ENCODE results near the gene FAM219B. TPM values are rescaled to one million over a fixed set of nuclear protein-coding genes. Genes with fewer than 3 reads are reported as not detected.
A peak's percentile ranks its signal among the peaks of the same experiment; 100 is the strongest.
"Not testable (repeated sequence)": the region's sequence is repeated elsewhere in the genome, so short reads cannot be mapped to it uniquely, and the experiment has no call there.

FAM219B gene
- polyA plus RNA-seq, 1 experiment: 38.2 TPM

DNA sequence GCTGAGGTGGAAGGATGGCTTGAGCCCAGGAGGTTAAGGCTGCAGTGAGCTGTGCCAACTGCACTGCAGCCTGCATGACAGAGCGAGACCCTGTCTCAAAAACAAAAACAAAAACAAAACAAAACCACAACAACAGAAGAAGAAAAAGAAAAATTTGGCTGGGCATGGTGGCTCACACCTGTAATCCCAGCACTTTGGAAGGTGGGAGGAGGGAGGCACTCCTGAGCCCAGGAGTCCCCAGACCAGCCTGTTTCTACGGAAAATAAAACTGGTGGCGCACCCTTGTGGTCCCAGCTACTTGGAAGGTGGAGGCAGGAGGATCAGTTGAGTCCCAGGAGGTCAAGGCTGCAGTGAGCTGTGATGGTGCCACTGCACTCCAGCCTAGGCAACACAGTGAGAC lies 28.5 kb upstream of the FAM219B start:
- CTCF ChIA-PET: interaction anchor here (0.7 to 1.7 kb wide), 4 partner anchors 10 to 166 kb away, joined by 3 to 8 read pairs (median 5); no protein-coding TSS in a partner anchor
- TF ChIP-seq CTCF (IDR thresholded peaks at IDR 0.05; ENCODE audit: low read depth, low read length): peak; percentile 9; the same call in 1 of the 2 replicates
- H3K4me3 ChIP-seq (ENCODE audit: low read depth, low read length); DNase-seq (ENCODE audit: low read depth, low spot score); H3K27me3 ChIP-seq (ENCODE audit: control insufficient read depth, insufficient read depth, low read length); H3K9me3 ChIP-seq (ENCODE audit: control insufficient read depth, insufficient read depth, low read length); H3K27ac ChIP-seq (ENCODE audit: low read depth, low read length); POLR2A ChIA-PET: not testable (repeated sequence)

DNA sequence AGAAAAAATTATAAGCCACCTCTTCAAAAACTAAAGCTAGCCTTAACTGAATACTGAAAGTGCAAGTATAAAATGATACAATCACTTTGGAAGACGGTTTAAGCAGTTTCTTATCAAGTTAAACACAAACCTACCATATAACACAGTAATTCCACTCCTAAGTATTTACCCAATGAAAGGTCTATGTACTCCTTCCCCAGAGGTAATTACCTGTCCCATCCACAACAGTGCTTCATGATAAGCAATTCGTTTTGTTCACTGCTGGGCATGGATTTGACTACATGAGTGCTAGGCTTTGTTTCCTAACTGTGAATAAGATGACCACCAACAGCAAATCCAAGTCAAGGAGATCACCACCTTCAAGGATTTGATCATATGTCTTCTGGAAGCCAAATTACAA lies 26.9 kb upstream of the FAM219B start:
- no peak for TF ChIP-seq CTCF (IDR thresholded peaks at IDR 0.05; ENCODE audit: low read depth, low read length)
- H3K4me3 ChIP-seq (ENCODE audit: low read depth, low read length): no peak overlapping the region
- no peaks in the 10 kb centered on the region for H3K27me3 ChIP-seq (ENCODE audit: control insufficient read depth, insufficient read depth, low read length)
- ChIA-PET POLR2A (no interaction called here), CTCF (no interaction called here)
- no peak overlapping the region for H3K27ac ChIP-seq (ENCODE audit: low read depth, low read length)
- DNase-seq (ENCODE audit: low read depth, low spot score): no peak
- H3K9me3 ChIP-seq (ENCODE audit: control insufficient read depth, insufficient read depth, low read length): no peaks in the 10 kb centered on the region; the same call in 1 of the 2 replicates

GRCh38 chr15:74928771-74929198 lies 22.1 kb upstream of the FAM219B start:
- ChIA-PET POLR2A (no interaction called here), CTCF (no interaction called here)
- no peak for TF ChIP-seq CTCF (IDR thresholded peaks at IDR 0.05; ENCODE audit: low read depth, low read length)
- Histone ChIP-seq H3K27ac (ENCODE audit: low read depth, low read length) (no peak overlapping the region), H3K4me3 (ENCODE audit: low read depth, low read length) (no peak overlapping the region), H3K27me3 (ENCODE audit: control insufficient read depth, insufficient read depth, low read length) (no peaks in the 10 kb centered on the region), H3K9me3 (ENCODE audit: control insufficient read depth, insufficient read depth, low read length) (no peaks in the 10 kb centered on the region)
- DNase-seq (ENCODE audit: low read depth, low spot score): no peak

GRCh38 chr15:74924525-74924924 lies 17.9 kb upstream of the FAM219B start:
- Histone ChIP-seq H3K4me3 (ENCODE audit: low read depth, low read length) (no peak overlapping the region), H3K9me3 (ENCODE audit: control insufficient read depth, insufficient read depth, low read length) (no peaks in the 10 kb centered on the region), H3K27me3 (ENCODE audit: control insufficient read depth, insufficient read depth, low read length) (no peaks in the 10 kb centered on the region), H3K27ac (ENCODE audit: low read depth, low read length) (no peak overlapping the region)
- ChIA-PET POLR2A (no interaction called here), CTCF (interaction anchor here (1.6 kb wide), 1 partner anchor 23 kb away, joined by 7 read pairs; no protein-coding TSS in a partner anchor)
- no peak for TF ChIP-seq CTCF (IDR thresholded peaks at IDR 0.05; ENCODE audit: low read depth, low read length)
- DNase-seq (ENCODE audit: low read depth, low spot score): no peak

DNA sequence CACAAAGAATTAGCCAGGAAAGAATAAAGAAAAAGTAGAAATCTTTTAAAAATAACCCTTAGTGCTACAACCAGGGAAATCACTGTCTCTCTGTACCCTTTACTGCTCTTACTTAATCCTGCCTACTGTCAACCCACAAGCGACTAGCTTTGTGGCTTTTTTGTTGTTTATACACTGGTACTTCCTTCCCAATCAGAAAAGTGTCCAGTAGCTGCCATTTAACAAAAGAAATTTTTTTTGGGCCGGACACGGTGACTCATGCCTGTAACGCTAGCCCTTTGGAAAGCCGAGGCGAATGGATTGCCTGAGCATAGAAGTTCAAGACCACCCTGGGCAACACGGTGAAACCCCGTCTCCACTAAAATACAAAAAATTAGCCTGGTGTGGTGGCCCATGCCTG lies 13.8 kb upstream of the FAM219B start:
- CTCF ChIA-PET: interaction anchor here (3.6 kb wide), 1 partner anchor 19 kb away, joined by 18 read pairs; no protein-coding TSS in a partner anchor
- no peak for DNase-seq (ENCODE audit: low read depth, low spot score)
- H3K27me3 ChIP-seq (ENCODE audit: control insufficient read depth, insufficient read depth, low read length): no peaks in the 10 kb centered on the region
- no peak for TF ChIP-seq CTCF (IDR thresholded peaks at IDR 0.05; ENCODE audit: low read depth, low read length)
- POLR2A ChIA-PET: interaction anchor here (1.2 kb wide), 1 partner anchor 13 kb away, joined by 3 read pairs; the partner anchor contains the start of gene FAM219B
- H3K9me3 ChIP-seq (ENCODE audit: control insufficient read depth, insufficient read depth, low read length): no peaks in the 10 kb centered on the region
- H3K27ac ChIP-seq (ENCODE audit: low read depth, low read length): no peak overlapping the region
- no peak overlapping the region for H3K4me3 ChIP-seq (ENCODE audit: low read depth, low read length)

Measured in AG04450 (cell line).